Adrenal gland (tissue), 5 donors: Measurements from ENCODE around the gene HSPA8.

ENCODE experiments used
- POLR2A ChIP-seq, 2 donors: fragments of 450-650 bp; IDR thresholded peaks; one replicate each; pipeline ENCODE4 v1.6.1; 2017; ENCODE audit warnings: antibody characterized with exemption in 2 of 2, mild to moderate bottlenecking in 2 of 2, moderate library complexity in 1 of 2
- TF ChIP-seq, protein P1 (sequence below), 6 experiments: fragments of 450-650 bp in 4 of 6; fragments of 200-600 bp in 2 of 6; sonication (generic) in 1 of 6; IDR thresholded peaks; 1 replicate in 5 of 6; 2 replicates in 1 of 6; pipeline versions ENCODE4 v1.5.1 to v1.8.0; 2016 to 2021; ENCODE audit warnings: antibody characterized with exemption in 6 of 6, mild to moderate bottlenecking in 2 of 6, moderate library complexity in 1 of 6
- donor health status: DM: no; HTN: no; CAD: no.

DNA sequence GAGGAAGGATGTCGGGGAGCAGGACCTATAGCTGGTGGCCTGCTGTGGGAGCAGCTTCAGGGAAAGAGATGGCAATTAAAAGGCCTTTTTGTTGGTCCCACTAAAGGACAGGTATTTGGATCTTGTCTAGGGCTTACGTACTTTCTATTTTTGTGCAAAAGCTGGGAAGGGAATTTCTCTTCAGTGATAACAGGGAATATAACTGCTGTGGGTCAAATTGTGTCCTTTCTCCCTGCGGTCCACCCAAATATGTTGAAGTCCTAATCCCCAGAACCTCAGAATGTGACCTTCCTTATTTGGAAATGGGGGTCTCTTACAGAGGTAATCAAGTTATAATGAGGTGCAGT is 14.0 kb downstream of the HSPA8 start:
- TF ChIP-seq, protein P1, sequence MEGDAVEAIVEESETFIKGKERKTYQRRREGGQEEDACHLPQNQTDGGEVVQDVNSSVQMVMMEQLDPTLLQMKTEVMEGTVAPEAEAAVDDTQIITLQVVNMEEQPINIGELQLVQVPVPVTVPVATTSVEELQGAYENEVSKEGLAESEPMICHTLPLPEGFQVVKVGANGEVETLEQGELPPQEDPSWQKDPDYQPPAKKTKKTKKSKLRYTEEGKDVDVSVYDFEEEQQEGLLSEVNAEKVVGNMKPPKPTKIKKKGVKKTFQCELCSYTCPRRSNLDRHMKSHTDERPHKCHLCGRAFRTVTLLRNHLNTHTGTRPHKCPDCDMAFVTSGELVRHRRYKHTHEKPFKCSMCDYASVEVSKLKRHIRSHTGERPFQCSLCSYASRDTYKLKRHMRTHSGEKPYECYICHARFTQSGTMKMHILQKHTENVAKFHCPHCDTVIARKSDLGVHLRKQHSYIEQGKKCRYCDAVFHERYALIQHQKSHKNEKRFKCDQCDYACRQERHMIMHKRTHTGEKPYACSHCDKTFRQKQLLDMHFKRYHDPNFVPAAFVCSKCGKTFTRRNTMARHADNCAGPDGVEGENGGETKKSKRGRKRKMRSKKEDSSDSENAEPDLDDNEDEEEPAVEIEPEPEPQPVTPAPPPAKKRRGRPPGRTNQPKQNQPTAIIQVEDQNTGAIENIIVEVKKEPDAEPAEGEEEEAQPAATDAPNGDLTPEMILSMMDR (IDR thresholded peaks at IDR 0.05), result no peak
- TF ChIP-seq POLR2A (IDR thresholded peaks at IDR 0.05), result no peak
